C4-2B (cell line): Measurements from ENCODE around the gene NSA2.
A peak's percentile ranks its signal among the peaks of the same experiment; 100 is the strongest.

Experiments
- H3K27ac ChIP-seq: fragments of 450-650 bp; 2 replicates; pipeline ENCODE4 v1.5.1; 2017
- ZFX ChIP-seq: fragments of 450-650 bp; IDR thresholded peaks from 2 replicates; pipeline ENCODE4 v1.6.1; 2017
- TF ChIP-seq, protein P1 (sequence below): fragments of 450-650 bp; conservative IDR thresholded peaks from 2 replicates; pipeline ENCODE4 v1.5.1; 2017; ENCODE audit warnings: mild to moderate bottlenecking

Gene NSA2

GRCh38 chr5:74762599-74762998 lies 4.5 kb upstream of the NSA2 start:
- no peak overlapping the region for H3K27ac ChIP-seq
- TF ChIP-seq, protein P1, sequence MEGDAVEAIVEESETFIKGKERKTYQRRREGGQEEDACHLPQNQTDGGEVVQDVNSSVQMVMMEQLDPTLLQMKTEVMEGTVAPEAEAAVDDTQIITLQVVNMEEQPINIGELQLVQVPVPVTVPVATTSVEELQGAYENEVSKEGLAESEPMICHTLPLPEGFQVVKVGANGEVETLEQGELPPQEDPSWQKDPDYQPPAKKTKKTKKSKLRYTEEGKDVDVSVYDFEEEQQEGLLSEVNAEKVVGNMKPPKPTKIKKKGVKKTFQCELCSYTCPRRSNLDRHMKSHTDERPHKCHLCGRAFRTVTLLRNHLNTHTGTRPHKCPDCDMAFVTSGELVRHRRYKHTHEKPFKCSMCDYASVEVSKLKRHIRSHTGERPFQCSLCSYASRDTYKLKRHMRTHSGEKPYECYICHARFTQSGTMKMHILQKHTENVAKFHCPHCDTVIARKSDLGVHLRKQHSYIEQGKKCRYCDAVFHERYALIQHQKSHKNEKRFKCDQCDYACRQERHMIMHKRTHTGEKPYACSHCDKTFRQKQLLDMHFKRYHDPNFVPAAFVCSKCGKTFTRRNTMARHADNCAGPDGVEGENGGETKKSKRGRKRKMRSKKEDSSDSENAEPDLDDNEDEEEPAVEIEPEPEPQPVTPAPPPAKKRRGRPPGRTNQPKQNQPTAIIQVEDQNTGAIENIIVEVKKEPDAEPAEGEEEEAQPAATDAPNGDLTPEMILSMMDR: no peak
- TF ChIP-seq ZFX: no peak

DNA sequence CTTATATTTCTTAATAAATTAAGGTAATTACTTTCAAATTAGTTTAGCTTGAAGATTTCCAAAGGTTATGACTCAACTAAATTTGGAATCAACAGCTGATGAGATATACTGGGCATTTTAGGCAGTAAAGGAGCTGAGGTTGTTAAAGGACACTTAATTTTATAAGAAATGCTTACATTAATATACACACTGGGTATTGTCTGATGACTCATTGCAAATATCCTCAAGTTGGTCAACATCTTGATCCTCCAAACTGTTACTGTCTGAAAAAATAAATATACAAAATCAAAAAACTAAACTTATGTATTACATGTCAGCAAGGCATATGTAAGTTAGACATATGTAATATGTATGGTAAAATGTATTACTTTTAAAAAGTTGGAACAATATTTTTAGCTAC lies 3.5 kb upstream of the NSA2 start:
- TF ChIP-seq, protein P1: no peak
- no peak for TF ChIP-seq ZFX
- H3K27ac ChIP-seq: no peak overlapping the region

GRCh38 chr5:74765201-74765600 lies 1.8 kb upstream of the NSA2 start:
- H3K27ac ChIP-seq: no peak overlapping the region

DNA sequence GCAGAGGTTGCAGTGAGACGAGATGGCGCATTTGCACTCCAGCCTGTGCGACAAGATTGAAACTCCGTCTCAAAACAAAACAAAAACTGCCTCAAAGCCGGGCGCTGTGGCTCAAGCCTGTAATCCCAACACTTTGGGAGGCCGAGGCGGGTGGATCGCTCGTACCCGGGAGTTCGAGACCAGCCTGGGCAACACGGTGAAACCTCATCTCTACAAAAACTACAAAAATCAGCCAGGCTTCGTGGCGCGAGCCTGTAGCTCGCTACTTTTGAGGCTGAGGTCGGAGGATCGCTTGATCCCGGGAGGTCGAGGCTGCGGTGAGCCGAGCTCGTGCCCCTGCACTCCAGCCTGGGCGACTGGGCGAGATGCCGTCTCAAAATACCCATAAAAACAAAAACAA lies 1.1 kb upstream of the NSA2 start:
- H3K27ac ChIP-seq: peak overlapping the region; percentile 85
- no peak for TF ChIP-seq ZFX
- TF ChIP-seq, protein P1: no peak

More at GRCh38 chr5:74765201-74765600, 1.8 kb upstream of the NSA2 start:
- TF ChIP-seq, protein P1: no peak
- no peak for TF ChIP-seq ZFX

GRCh38 chr5:74766418-74766848 lies 616 bp upstream of the NSA2 start:
- H3K27ac ChIP-seq: peak overlapping the region; percentile 85
- TF ChIP-seq, protein P1: peak; percentile 54
- no peak for TF ChIP-seq ZFX

- peak overlapping the region; percentile 85 for H3K27ac ChIP-seq
- TF ChIP-seq, protein P1: no peak
- no peak for TF ChIP-seq ZFX
These were observed 497 bp downstream of the NSA2 start for GRCh38 chr5:74767579-74767913.

GRCh38 chr5:74772359-74772758 lies 5.3 kb downstream of the NSA2 start:
- no peak for TF ChIP-seq ZFX
- TF ChIP-seq, protein P1: no peak
- H3K27ac ChIP-seq: no peak overlapping the region
